HTERT RPE-1 (cell line): ENCODE results near the gene DNAJB8.

ENCODE experiments used
- in situ Hi-C: fragments of 300-500 bp; cut with MboI; formaldehyde crosslinking; loops from 4 replicates; pipeline ENCODE4 v1.14.3; 2020; ENCODE audit warnings: low sequenced_read_pairs

Gene DNAJB8

GRCh38 chr3:128449111-128449638 is 17.5 kb downstream of the DNAJB8 start:
- in situ Hi-C loops: loop anchor here (25.0 kb wide), 1 partner anchor 138 kb away; no protein-coding TSS in a partner anchor

- in situ Hi-C loops: loop anchor here (25.0 kb wide), 1 partner anchor 139 kb away; no protein-coding TSS in a partner anchor
Measured at GRCh38 chr3:128448491-128448890, 18.2 kb downstream of the DNAJB8 start.

- in situ Hi-C loops: loop anchor here (25.0 kb wide), 1 partner anchor 140 kb away; no protein-coding TSS in a partner anchor
Measured at GRCh38 chr3:128447561-128448013, 19.1 kb downstream of the DNAJB8 start.

- in situ Hi-C loops: loop anchor here (25.0 kb wide), 1 partner anchor 140 kb away; no protein-coding TSS in a partner anchor
Measured at GRCh38 chr3:128446821-128447220, 19.9 kb downstream of the DNAJB8 start.

GRCh38 chr3:128445357-128445756 is 21.3 kb downstream of the DNAJB8 start:
- in situ Hi-C loops: loop anchor here (25.0 kb wide), 1 partner anchor 142 kb away; no protein-coding TSS in a partner anchor

GRCh38 chr3:128443771-128444170 is 22.9 kb downstream of the DNAJB8 start:
- in situ Hi-C loops: loop anchor here (25.0 kb wide), 1 partner anchor 144 kb away; no protein-coding TSS in a partner anchor

GRCh38 chr3:128442949-128443348 is 23.7 kb downstream of the DNAJB8 start:
- in situ Hi-C loops: loop anchor here (25.0 kb wide), 1 partner anchor 144 kb away; no protein-coding TSS in a partner anchor

GRCh38 chr3:128442070-128442469 is 24.6 kb downstream of the DNAJB8 start:
- in situ Hi-C loops: loop anchor here (25.0 kb wide), 1 partner anchor 145 kb away; no protein-coding TSS in a partner anchor

- in situ Hi-C loops: loop anchor here (25.0 kb wide), 1 partner anchor 148 kb away; no protein-coding TSS in a partner anchor
Measured at GRCh38 chr3:128439226-128439625, 27.5 kb downstream of the DNAJB8 start.

- in situ Hi-C loops: loop anchor here (25.0 kb wide), 1 partner anchor 149 kb away; no protein-coding TSS in a partner anchor
Measured at GRCh38 chr3:128438488-128439072, 28.1 kb downstream of the DNAJB8 start.

- in situ Hi-C loops: loop anchor here (25.0 kb wide), 1 partner anchor 151 kb away; no protein-coding TSS in a partner anchor
Measured at GRCh38 chr3:128436214-128436613, 30.5 kb downstream of the DNAJB8 start.

- in situ Hi-C loops: loop anchor here (25.0 kb wide), 1 partner anchor 152 kb away; no protein-coding TSS in a partner anchor
Measured at GRCh38 chr3:128435561-128435960, 31.1 kb downstream of the DNAJB8 start.

- in situ Hi-C loops: loop anchor here (25.0 kb wide), 1 partner anchor 152 kb away; no protein-coding TSS in a partner anchor
Measured at GRCh38 chr3:128435058-128435457, 31.6 kb downstream of the DNAJB8 start.

GRCh38 chr3:128434524-128434923 is 32.2 kb downstream of the DNAJB8 start:
- in situ Hi-C loops: loop anchor here (25.0 kb wide), 1 partner anchor 153 kb away; no protein-coding TSS in a partner anchor

GRCh38 chr3:128433837-128434165 is 32.9 kb downstream of the DNAJB8 start:
- in situ Hi-C loops: loop anchor here (25.0 kb wide), 1 partner anchor 154 kb away; no protein-coding TSS in a partner anchor

- in situ Hi-C loops: loop anchor here (25.0 kb wide), 1 partner anchor 154 kb away; no protein-coding TSS in a partner anchor
Measured at GRCh38 chr3:128432971-128433836, 33.5 kb downstream of the DNAJB8 start.

GRCh38 chr3:128432301-128432970 is 34.3 kb downstream of the DNAJB8 start:
- in situ Hi-C loops: loop anchor here (25.0 kb wide), 1 partner anchor 155 kb away; no protein-coding TSS in a partner anchor

- in situ Hi-C loops: loop anchor here (25.0 kb wide), 1 partner anchor 155 kb away; no protein-coding TSS in a partner anchor
Measured at GRCh38 chr3:128431803-128432300, 34.8 kb downstream of the DNAJB8 start.

GRCh38 chr3:128430731-128431130 is 36.0 kb downstream of the DNAJB8 start:
- in situ Hi-C loops: loop anchor here (25.0 kb wide), 1 partner anchor 157 kb away; no protein-coding TSS in a partner anchor

- in situ Hi-C loops: loop anchor here (25.0 kb wide), 1 partner anchor 157 kb away; no protein-coding TSS in a partner anchor
Measured at GRCh38 chr3:128430301-128430700, 36.4 kb downstream of the DNAJB8 start.
